OCI-LY3 (cell line): Measurements from ENCODE around the gene ASTL.

Experiments
- CTCF ChIP-seq: fragments of 200-600, 300-600 bp; sonication (generic); IDR thresholded peaks from 2 replicates; pipeline ENCODE4 v1.5.1; 2014; ENCODE audit warnings: antibody characterized with exemption, low read length, low read depth
- EZH2phosphoT487 ChIP-seq: fragments of 200-600 bp; shearing (Covaris generic); IDR thresholded peaks from 2 replicates; pipeline ENCODE4 v1.6.1; 2018; ENCODE audit warnings: antibody characterized with exemption, mixed run types, low read depth

GRCh38 chr2:96138179-96139145, at the start of gene ASTL:
- TF ChIP-seq CTCF (peak; percentile 85), EZH2phosphoT487 (no peak)
